GM12892 (cell line): ENCODE measurements around the gene DOCK4.
A peak's percentile ranks its signal among the peaks of the same experiment; 100 is the strongest.

Experiments used
- DNase-seq: peaks from one replicate; pipeline ENCODE4 v3.0.0; 2011; ENCODE audit not compliant: insufficient read length
- FAIRE-seq: peaks from 2 replicates; lab custom pipeline; 2011; peaks lifted over from hg19 to GRCh38; lab: Jason Lieb, UNC
- POLR2A ChIP-seq: IDR thresholded peaks from 2 replicates; pipeline ENCODE4 v1.6.1; 2011; ENCODE audit warnings: low read depth, low read length, control low read depth
- POLR2AphosphoS5 ChIP-seq: IDR thresholded peaks from 2 replicates; pipeline ENCODE4 v1.6.1; 2011; ENCODE audit warnings: low read depth, low read length, control low read depth
- TAF1 ChIP-seq: IDR thresholded peaks from 2 replicates; pipeline ENCODE4 v1.6.1; 2011; ENCODE audit warnings: low read depth, mild to moderate bottlenecking, control low read depth, low read length, borderline replicate concordance

Gene DOCK4

DNA sequence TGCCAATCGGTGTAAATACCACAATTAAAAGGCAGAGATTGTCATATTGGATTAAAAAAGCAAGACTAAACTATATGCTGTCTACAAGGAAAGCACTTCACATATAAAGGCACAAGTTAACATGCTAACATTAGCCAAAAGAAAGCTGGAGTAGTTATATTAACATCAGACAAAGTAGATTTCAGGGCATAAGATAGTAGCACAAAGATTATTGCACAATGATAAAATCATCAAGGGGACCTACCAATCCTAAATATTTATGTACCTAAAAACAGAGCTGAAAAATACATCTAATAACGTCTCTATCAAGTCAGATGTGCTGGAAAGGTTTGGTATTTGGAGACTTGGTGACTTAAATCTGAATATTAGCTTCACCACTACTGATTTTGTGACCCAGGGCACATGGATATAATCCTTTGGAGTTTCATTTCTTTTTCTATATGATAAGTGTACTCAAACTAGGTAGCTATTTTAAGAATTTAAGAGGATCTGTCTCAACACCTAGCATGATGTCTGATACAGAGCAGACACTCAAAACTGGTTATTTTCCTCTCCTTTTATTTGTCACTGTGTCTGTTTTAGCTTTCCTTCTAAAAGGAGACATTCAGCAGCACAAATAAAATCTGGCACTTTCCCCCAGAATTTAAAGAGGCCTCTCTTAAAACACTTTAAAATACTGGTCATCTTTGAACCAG is 156.5 kb downstream of the DOCK4 start:
- DNase-seq (no peak), FAIRE-seq (no peak)

DNA sequence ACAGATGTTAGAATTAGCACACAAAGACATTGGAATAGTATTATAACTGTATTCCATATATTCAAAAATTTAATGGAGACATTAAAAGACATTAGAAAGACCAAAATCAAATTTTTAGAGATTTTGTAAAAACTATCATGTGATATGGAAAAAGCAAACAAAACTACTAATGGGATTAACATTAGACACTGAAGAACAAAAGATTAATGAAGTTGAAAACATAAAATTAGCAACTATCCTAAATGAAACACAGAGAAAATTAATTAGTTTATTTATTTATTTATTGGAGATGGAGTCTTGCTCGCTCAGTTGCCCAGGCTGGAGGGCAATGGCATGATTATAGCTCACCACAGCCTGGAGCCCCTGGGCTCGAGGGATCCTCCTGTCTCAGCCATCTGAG is 158.8 kb downstream of the DOCK4 start:
- no peak for DNase-seq
- no peak for FAIRE-seq
- TF ChIP-seq POLR2A: no peak
- TF ChIP-seq POLR2AphosphoS5: no peak
- no peak for TF ChIP-seq TAF1

More for the DNA sequence above, 156.5 kb downstream of the DOCK4 start:
- no peak for TF ChIP-seq TAF1
- no peak for TF ChIP-seq POLR2A
- no peak for TF ChIP-seq POLR2AphosphoS5

DNA sequence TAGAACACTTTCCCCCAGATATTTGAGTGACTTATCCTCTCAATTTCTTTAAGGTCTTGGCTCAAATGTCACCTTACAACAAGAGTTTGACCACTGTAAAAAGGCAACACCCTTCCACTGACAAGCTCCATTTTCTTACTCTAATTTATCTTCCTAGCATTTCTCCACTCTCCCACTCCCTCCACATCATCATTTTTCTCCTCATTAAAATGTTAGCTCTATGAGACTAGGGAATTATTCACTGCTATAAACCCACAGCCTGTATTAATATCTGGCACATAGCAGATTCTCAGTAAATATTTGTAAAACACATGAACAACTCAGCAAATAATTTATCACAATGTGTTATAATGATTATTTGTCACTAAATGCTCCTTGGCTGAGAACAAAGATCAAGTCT is 161.0 kb downstream of the DOCK4 start:
- no peak for FAIRE-seq
- no peak for TF ChIP-seq POLR2A
- no peak for TF ChIP-seq TAF1
- no peak for TF ChIP-seq POLR2AphosphoS5
- DNase-seq: no peak

DNA sequence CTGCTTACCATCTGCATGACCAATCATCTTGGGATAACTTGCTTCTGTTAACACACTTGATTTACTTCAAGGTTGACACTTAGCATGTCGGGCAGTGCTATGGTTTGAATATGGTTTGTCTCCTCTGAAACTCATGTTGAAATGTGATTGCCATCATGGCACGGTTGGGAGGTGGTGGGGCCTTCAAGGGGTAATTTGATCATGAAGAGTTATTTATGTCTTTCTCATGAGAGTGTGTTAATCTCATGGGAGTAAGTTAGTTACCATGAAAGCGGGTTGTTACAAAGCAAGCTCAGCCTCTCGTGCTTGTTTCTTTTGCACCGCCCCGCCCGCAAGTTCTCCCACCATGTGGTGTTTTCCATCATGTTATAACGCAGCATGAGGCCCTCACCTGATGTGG is 163.6 kb downstream of the DOCK4 start:
- TF ChIP-seq POLR2A: no peak
- no peak for TF ChIP-seq TAF1
- no peak for TF ChIP-seq POLR2AphosphoS5
- no peak for DNase-seq
- FAIRE-seq: no peak

DNA sequence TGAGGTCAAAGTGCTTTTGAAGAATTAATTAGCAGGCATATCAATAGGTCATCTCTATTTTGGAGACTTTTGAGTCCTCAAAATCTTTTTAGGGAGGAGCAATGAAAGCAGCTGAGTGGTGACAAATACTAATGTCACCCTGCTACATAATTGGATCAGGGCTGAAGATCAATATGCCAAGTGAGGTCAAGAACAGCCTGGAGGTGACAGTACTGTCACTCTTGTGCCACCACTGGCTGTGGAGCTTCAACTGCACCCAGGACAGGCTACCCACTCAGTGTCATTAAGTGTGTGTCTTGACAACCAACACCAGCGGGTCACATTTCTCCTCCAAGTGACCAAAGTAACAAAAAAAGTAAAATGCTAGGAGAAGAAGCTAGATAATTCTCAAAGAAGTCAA is 167.8 kb downstream of the DOCK4 start:
- no peak for TF ChIP-seq POLR2A
- TF ChIP-seq POLR2AphosphoS5: no peak
- TF ChIP-seq TAF1: no peak
- DNase-seq (no peak), FAIRE-seq (no peak)

DNA sequence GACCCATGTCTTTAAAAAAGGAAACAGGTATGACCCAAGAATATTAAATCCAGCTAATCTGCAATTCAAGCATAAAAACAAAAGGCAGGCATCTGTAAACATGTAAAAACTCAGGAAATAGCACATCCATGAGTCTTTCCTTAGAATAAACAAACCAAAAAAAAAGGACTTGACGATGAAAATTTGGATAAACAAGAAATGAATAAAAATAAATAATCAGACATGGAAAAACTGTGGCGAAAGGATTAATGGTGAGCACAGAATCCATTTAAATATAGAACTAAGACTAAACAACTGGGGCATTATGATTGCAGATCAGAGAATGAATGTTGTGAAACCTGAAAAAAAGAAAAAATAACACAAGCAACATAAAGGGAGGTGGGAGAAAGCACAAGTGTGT is 170.1 kb downstream of the DOCK4 start:
- FAIRE-seq (no peak), DNase-seq (no peak)
- TF ChIP-seq POLR2AphosphoS5 (no peak), TAF1 (no peak), POLR2A (no peak)

DNA sequence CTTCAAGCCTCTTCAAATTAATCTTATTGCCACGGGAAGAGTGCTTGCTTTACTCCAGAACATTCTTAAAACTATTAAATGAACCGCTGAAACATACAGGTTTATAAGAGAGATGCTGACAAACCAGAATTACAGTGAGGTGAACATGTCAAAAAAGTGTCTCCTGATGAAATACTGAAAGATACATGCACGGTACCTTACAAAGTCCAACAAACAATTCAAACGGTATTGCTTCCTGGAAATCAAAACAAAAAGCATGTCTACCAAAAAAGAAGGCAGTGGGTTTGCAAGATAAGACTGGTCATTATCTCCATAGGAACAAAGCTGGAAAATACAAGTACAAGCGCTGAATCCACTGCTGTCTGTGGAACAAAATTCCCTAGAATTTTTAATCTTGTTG is 174.5 kb downstream of the DOCK4 start:
- DNase-seq (no peak), FAIRE-seq (no peak)
- no peak for TF ChIP-seq TAF1
- TF ChIP-seq POLR2A: no peak
- TF ChIP-seq POLR2AphosphoS5: no peak

DNA sequence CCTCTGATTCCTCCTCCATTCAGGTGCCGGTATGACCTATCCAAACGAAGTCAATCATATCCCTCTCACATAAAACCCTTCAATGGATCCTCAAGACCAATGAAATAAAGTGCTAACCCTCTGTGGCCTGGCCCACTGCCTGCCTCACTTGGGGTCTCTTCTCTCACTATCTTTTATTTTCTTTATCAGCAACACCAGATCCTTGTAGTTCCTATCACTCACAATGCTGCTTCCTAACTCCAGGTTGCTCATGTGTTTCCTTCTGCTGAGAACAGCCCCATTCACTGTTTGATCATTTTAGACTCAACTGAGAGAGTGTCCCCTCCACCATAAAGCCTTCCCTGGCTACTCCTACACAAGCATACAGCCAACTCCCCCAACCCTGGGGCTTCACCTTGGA is 180.6 kb downstream of the DOCK4 start:
- FAIRE-seq: no peak
- TF ChIP-seq POLR2AphosphoS5 (no peak), TAF1 (no peak), POLR2A (no peak)
- DNase-seq: no peak

DNA sequence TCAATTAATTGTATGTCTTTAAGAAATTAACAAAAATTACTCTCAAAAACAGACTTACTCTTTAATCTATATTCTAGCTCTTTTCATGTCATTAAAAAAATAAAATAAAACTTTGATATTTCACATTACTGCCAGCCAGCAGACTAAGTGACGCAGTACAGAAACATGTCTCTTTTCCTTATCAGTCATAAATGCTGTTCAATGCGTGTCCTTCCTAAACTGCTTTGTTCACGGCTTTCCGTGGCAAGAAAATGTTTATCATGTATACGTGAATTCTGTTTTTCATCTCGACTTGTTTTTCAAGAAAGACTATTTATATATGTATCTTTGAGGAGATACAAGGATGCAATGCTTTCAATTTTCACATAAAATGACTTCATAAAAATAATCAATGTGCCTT is 182.4 kb downstream of the DOCK4 start:
- DNase-seq: no peak
- no peak for TF ChIP-seq TAF1
- no peak for TF ChIP-seq POLR2A
- peak; percentile 36 for FAIRE-seq

DNA sequence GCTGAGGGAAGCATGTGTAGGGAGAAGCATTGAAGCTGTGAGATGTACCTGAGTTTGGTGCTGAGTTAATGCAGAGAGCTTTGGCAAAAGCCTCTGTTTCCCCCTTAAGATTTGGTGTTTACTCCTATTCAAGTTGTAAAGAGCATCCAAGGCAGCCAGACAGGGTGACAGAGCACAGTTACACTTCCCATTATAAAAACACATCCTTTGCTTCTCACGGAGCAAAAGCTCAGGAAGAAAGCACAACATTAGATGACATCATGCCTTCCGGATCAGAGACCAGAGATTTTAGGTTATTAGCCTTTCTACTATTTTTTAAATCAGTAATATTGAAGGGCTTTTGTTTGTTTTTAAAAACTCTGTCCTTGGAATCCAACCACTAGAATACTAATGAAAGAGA is 182.9 kb downstream of the DOCK4 start:
- TF ChIP-seq POLR2AphosphoS5 (no peak), TAF1 (no peak), POLR2A (no peak)
- FAIRE-seq (no peak), DNase-seq (no peak)

DNA sequence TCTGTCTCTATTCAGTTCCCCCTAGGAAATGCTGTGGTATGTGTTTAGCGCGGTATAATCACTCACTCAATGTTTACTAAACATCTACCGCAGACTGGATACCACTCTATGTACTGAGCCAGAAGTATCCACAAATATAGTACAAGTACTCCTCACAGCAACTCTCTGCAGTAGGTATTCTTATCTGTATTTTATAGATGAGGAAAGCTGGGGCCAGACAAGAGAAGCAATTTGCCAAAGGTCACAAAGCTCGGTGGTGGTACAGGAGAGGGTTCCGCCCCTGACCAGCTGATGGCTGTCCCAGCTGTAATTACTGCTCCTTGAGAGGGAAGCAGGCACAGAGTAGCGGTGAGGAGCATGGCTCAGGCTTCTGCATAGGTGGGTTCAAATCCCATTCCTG is 184.1 kb downstream of the DOCK4 start:
- TF ChIP-seq TAF1 (no peak), POLR2AphosphoS5 (no peak)
- DNase-seq (no peak), FAIRE-seq (no peak)

DNA sequence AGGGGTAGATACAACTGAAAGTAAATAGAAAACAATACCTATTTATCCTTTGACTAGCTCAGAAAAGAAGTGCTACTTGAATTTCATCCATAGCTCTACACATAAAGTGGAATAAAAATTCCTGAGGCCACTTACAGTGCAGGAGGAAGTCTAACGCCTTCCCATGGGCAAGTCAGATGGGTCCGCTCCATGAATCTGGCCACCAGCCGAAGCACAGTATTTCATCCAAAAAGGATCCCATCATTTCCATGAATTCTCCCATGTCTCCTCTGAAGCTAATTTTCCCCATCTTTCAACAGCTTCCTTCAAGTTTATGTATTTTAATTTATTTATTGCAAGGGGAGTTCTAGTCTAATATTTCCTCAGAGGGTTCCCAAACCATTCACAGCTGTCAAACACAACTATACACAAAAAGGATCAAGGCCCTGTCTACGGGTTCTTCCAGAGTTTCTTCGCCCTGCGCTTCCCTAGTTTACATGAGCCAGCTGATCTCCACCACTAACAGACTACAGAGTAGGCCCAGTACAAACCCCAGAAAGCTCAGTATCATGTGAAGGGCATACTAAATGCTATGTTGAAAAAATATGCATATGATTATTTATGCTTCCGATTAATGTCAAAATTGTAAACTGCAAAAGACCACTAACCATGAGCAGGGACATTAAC is 184.7 kb downstream of the DOCK4 start:
- FAIRE-seq (no peak), DNase-seq (no peak)
- no peak for TF ChIP-seq POLR2A
- no peak for TF ChIP-seq TAF1
- TF ChIP-seq POLR2AphosphoS5: no peak

DNA sequence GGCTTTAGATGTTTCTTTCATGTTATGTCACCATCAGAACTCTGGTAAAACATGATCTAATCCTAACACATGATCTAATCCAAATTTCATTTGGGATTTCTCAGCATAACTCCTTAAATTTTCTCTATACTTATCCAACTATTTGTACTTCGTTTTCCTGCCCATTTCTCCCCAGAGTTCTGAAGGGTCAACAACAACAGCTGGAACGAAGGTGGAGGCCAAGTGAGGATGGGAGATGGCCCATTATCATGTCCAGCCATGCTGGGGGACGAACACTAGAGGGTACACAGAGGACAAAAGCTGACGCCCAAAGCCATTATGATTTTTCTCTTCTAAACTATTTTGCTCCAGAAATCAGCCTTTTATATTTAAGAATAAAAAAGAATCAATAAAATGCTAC is 185.4 kb downstream of the DOCK4 start:
- TF ChIP-seq TAF1: no peak
- no peak for TF ChIP-seq POLR2AphosphoS5
- TF ChIP-seq POLR2A: no peak
- no peak for FAIRE-seq
- DNase-seq: no peak
